ENCODE measurements around the gene CFAP119. TPM values are rescaled to one million over a fixed set of nuclear protein-coding genes. Genes with fewer than 3 reads are reported as not detected.

CFAP119 gene
- total RNA-seq, 1 donor from 2014 or later, result 8.8 TPM

DNA sequence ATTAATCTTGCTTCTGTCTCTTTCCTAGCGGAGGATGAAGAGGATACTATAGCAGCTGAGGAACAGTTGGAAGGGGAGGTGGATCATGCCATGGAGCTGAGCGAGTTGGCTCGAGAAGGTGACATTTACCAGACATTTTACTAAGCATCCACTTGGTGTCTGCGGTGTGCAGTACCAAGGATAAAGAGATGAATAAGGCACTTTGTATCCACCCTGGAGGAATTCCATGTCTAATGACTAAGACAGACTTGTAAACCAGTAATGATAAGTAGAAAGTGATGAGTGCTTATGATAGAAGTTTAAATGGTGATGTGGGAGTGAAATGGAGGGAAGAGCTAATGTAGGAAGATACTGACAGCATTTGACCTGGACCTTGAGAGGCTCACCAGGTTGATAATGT, 50.9 kb downstream of the CFAP119 start:
- TF ChIP-seq CTCF (IDR thresholded peaks at IDR 0.05), result no peak
- Mint-ChIP-seq H3K36me3 (ENCODE audit: low read depth) (peaks cover 89% of the 10 kb centered on the region), H3K9me3 (no peaks in the 10 kb centered on the region), H3K4me1 (peaks cover 16% of the 10 kb centered on the region), H3K4me3 (no peak overlapping the region), H3K27me3 (no peaks in the 10 kb centered on the region), H3K27ac (no peak overlapping the region)
- DNase-seq (no peak), ATAC-seq (ENCODE audit: low read depth) (no peak)
- ChIA-PET POLR2A (interaction anchor here (0.5 to 1.2 kb wide), 3 partner anchors 15 to 37 kb away, joined by 3 to 5 read pairs (median 4); partner anchors contain the start of gene PHKG2), CTCF (no interaction called here)
- intact Hi-C loops (cut with micrococcal nuclease), result no loop called here

Other genes starting within 250 kb of the CFAP119 start
- gene ZNF768, start 235.5 kb downstream of the CFAP119 start, total RNA-seq, result 29.2 and 30.7 TPM in 2 replicates
- gene ZNF747, start 227.2 kb downstream of the CFAP119 start, total RNA-seq, result 16.3 and 21.6 TPM in 2 replicates
- 16.1 and 19.2 TPM in 2 replicates for gene ZNF764, start 203.7 kb downstream of the CFAP119 start, total RNA-seq
- gene ZNF688, start 190.3 kb downstream of the CFAP119 start, total RNA-seq, result 13.9 and 14.7 TPM in 2 replicates
- gene ZNF785, start 176.4 kb downstream of the CFAP119 start, total RNA-seq, result 20.0 and 22.8 TPM in 2 replicates
- gene ZNF689, start 151.7 kb downstream of the CFAP119 start, total RNA-seq, result 10.1 and 11.6 TPM in 2 replicates
- 63.5 and 77.9 TPM in 2 replicates for gene PRR14, start 111.1 kb downstream of the CFAP119 start, total RNA-seq
- 166 and 204 TPM in 2 replicates for gene FBRS, start 103.6 kb downstream of the CFAP119 start, total RNA-seq
- gene SRCAP, start 62.9 kb downstream of the CFAP119 start, total RNA-seq, result 109 and 123 TPM in 2 replicates
- gene PHKG2, start 13.6 kb downstream of the CFAP119 start, total RNA-seq, result 45.3 and 51.4 TPM in 2 replicates
- 99.6 and 117 TPM in 2 replicates for gene RNF40, start 260 bp upstream of the CFAP119 start, total RNA-seq
- 9.1 and 9.3 TPM in 2 replicates for gene ZNF629, start 25.1 kb upstream of the CFAP119 start, total RNA-seq
- gene BCL7C, start 132.0 kb upstream of the CFAP119 start, total RNA-seq, result 32.2 and 35.7 TPM in 2 replicates
- gene CTF1, start 134.6 kb upstream of the CFAP119 start, total RNA-seq, result 0.56 and 0.62 TPM in 2 replicates
- 20.3 and 24.2 TPM in 2 replicates for gene FBXL19, start 161.5 kb upstream of the CFAP119 start, total RNA-seq
- 25.1 and 30.6 TPM in 2 replicates for gene ORAI3, start 187.0 kb upstream of the CFAP119 start, total RNA-seq
- gene SETD1A, start 195.7 kb upstream of the CFAP119 start, total RNA-seq, result 29.6 and 32.8 TPM in 2 replicates
- gene HSD3B7, start 223.1 kb upstream of the CFAP119 start, total RNA-seq, result 1.3 and 1.6 TPM in 2 replicates
- 1.2 and 1.6 TPM in 2 replicates for gene STX1B, start 248.6 kb upstream of the CFAP119 start, total RNA-seq

All from activated B cell treated with CpG ODN at 0.5 μM for 24 hours (primary cell).